NCI-H1092 (cell line): ENCODE results near the gene NFATC2.

ENCODE experiments used
- DNase-seq: peaks from one replicate; lab custom pipeline; 2025; lab: John Stamatoyannopoulos, UW

NFATC2 gene

DNA sequence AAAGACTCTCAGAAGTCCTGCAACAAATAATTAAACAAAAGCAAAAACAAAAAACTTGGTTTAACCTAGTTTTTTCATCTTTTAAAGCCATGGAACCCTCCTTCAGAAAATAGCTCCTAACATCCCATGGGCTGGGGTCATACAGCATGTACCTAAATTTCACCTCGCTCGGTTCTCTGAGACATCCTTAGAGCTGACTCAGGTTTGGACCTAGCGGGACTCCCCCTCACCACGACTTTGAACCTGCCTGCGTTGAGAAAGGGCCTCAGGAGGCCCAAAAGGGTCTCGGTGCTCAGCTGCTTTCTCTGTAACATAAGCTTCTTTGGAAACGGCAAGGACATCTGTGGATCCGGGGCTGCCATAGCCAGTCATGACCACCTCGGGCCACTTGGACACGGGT lies 112.8 kb downstream of the NFATC2 start:
- DNase-seq, result no peak

DNA sequence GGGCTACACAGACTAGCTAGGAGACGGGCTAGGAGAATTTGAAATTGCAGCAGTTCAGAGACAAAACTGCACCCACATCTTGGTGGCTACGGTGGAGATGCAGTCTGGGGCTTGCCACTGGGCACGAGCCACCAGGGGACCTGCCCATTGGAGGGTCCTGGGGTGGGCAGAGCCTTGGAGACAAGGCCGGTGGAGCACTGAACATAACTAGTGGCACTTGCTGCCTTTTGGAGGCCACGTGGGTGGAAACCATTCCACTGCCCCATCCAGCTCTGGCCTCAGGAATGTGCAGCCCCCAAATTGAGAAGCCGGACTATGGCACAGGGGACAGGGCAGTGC lies 113.4 kb downstream of the NFATC2 start:
- DNase-seq, result no peak

DNA sequence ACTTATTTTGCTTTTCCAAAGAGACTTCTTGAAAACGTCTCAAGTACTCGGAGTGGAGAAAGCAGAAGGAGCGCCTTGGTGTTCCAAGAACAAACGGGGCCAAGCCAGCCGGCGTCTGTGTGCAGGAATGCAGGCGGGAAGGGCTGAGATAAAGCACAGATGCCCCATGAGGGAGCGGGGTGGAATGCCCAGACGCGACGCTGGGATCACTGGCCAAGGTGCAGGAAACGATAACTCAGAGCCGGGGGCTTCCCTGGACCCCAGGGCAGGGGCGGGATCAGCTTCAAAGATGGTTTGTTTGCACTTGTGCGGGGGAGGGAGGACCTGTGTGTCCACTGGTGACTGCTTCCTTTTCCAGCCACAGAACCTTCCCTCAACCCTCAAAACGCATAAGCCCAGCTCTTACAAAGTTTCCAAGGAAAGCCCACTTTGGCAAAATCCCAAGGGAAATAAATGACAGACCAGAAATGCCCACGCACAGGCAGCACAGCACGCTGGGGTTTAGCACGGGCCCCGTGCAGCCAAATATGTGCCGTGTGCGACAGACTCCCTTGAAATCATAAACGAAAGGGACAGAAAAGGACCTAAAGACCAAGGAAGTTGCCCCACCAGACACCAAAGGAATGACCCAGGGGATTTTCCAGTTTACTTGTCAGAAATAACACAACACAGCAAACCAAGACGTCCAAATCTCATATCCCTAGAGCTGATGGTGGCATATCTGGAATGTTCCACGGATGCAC lies 113.9 kb downstream of the NFATC2 start:
- no peak for DNase-seq

DNA sequence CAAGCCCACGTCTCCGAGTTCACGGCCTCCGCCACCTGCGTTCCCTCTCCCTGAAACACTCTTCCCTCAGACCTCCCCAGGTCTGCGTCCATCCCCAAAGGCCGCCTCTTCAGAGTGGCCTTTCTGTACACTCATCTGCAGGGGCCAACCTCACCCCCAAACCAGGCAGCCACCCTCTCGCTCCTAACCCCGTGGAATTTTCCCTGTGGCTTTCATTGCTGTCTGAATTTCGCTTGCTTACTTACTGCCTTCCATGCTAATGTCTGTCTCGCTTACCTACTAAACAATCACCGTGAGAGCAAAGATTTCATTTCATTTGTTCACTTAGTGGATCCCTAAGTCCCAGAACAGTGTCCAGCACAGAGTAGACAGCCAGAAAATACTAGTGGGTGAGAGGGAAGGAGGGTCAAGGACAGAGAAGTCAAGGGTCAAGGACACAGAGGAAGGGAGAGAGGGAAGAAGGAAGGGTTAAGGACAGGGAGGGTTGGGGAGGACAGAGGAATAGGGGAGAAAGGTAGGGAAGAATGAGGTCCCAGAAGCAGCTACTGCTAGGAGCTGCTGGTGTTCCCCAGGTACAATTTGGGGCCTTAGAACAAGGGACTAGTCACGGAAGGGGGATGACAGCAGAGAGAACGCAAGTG lies 114.7 kb downstream of the NFATC2 start:
- no peak for DNase-seq

DNA sequence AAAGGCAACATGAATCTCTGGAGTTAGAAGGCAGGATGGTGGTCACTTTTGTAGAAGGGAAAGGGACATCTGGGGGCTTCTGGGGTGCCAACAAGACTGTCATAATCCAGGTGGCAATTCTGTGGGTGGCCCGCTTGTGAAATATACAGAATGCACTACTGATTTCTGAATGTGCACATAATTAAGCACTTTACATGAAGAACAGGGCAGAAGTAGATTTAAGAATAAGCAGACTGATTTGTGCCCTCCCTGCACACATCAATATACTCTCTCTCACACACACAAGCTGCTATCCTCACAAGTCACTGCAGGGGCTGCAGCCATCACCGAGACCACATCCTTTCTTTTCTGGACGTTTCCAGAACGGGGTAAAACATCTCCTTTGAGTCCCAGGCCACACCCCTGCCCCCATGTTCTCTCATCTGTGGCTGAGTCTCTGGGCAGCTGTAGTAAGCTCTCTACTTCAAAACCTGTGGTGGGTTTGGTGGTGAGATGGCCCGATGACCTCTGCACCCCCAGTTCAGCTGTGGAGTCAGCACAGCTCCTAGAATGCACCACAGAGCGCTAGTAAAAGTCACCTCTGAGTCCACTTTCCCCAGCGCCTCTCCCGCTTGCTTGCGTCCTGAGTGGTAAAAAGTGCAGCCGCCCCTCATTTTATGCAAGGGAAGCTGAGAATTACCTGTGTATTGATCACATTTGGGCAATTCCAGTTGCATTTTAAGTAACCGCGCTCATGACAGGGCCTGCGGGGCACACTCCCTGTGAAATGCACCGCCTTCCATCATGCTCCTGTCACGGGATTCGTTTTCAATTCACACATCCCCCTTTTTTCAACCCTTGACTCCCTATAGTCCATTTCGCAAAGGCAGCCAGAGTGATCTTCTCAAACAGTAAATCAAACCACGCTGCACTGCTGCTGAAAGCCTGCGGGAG lies 115.5 kb downstream of the NFATC2 start:
- no peak for DNase-seq

DNA sequence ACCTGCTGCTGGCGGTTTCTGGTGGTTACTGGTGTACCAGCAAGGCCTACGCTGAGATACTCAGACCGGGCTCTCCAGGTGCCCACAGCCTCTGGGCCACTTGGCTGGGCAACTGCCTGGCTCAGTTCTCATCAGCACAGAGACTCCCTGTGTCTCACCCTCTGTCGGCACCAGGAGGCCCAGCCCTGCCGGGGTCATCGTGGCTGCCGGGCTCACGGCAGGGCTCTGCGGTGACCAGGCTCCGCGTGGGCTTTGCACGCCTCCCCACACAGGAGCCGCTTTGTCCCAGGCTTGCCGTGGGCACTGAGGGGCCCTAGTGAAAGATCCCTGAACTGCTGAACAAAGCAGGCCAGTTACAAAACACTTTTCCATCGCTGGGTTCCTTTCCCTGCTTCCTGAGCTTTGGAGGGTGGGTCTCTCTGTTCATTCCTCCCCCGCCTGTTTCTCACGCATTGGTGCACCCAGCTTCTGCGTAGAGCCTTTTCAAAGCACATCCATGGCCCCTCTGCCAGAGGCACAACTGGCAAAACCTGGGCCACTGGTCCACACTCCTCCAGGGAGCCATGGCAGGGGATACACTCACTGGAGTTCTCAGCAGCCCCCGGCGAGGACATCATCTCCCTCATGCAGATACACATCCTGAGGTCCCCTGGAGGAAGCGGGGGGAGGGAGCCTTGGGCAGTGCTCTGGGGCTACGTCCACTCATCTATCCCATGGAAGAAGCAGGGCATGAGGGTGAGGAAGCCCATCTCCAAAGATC lies 117.0 kb downstream of the NFATC2 start:
- no peak for DNase-seq

DNA sequence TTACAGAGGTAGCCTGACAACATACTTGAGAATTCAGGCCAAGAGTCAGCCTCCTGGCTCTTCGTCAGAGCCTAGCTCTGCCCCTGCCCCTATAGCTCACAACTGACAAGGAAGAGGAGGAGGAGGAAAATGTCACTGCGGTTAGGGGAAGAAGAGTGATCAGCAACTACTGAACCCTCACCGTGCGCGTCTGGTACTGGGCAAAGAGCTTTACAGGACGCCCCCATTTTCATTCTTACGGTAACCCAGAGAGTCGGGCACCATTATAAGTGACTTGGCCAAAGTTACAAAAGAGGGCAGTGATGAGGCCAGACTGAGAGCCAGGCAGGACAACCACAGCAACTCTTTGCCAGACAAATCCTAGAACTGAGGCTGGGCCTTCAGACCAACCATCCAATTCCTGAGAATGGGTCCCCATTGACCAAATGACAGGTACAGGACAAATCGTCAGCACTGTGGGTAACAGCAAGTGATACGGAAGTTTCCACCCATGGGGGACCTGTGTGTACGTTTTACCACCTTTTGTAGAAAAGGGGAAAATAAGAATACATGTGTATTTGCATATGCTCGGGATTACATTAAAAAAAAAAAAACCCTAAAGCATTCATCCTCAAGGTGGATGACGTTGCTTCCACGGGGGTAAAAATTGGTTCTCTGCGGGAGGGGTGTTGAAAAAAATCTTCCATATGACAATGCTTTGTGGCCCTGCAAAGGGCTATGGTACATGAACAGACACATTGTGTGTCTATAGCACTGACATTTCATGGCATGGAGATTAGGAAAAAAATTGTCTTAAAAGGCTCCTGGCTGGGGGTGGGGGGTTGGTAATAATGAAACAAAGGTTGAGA lies 118.0 kb downstream of the NFATC2 start:
- no peak for DNase-seq

DNA sequence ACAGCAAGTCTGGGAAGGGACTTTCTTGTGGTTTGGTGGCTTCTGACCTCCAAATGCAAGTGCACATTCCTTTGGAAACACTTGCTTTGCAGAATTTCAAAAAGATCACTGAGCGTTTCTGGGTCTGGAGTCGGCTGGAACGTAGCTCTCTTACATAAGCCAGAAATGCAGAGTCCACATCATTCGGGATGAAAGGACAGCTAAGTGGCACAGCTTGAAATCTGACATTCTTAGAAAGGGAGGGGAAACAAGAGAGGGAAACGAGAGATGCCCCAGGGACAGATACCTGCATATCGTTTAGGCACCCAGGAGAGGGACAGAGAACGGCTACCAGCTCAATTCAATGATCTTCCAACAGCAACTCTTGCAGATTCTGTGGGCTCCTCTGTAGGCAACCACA lies 118.7 kb downstream of the NFATC2 start:
- no peak for DNase-seq

DNA sequence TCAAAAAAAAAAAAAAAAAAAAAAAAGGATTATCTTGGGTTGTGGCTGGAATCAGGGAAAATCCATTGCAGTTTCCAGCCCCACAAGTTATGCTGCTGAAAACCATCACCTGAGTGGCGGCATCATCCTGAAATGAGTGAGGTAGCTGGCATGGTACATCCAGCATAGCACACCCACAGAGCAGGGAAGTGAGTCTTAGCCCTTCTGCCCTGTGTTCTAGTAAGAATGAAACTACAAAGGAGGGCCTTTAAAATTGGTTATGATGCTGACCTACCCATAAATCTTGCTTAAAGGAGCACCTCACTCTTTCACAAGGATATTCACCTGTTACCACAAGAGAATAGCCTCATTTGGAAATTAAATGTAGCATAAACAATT lies 119.2 kb downstream of the NFATC2 start:
- DNase-seq, result no peak

DNA sequence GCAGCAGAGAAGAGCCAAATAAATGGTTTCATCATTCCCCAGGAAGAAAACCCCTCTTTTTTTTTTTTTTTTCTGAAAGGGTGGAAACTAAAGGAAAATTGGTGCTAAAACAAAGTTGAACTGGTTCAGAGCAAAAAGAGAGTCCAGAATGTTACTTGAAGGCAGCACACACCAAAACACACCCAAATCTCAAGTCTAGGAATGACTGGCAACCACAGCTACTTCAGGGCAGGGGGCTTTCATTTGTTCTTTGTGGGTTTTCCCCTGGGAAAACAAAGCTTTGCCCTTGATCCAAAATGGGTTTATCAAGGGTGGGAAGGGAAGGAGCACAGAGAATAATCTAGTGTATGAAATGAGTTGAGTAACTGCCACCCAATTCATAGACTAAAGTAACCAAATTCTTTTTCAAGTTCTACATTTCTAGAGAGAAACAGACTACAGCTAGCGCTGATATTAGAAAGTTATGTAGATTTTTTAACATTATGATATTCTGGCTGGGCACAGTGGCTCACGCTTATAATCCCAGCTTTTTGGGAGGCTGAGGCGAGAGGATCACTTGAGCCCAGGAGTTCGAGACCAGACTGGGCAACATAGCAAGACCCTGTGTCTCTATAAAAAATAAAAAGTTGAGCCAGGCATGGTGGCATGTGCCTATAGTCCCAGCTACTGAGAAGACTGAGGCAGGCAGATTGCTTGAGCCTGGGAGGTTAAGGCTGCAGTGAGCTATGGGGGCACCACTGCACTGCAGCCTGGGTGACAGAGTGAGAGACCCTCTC lies 119.8 kb downstream of the NFATC2 start:
- no peak for DNase-seq

DNA sequence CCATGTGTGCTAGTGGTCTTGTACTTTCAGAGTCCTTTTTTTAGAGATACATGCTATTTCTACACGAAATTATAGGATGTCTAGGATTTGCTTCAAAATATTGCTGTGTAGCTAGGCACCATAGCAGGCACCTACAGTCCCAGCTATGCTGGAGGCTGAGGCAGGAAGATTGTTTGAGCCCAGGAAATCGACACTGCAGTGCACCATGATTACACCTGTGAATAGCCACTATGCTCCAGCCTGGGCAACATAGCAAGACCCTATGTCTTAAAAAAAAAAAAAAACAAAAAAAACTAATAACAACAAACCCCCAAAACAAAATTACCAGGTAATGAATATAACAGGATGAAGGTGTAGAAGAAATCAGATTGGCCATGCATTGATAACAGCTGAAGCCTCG lies 121.7 kb downstream of the NFATC2 start:
- DNase-seq, result no peak

DNA sequence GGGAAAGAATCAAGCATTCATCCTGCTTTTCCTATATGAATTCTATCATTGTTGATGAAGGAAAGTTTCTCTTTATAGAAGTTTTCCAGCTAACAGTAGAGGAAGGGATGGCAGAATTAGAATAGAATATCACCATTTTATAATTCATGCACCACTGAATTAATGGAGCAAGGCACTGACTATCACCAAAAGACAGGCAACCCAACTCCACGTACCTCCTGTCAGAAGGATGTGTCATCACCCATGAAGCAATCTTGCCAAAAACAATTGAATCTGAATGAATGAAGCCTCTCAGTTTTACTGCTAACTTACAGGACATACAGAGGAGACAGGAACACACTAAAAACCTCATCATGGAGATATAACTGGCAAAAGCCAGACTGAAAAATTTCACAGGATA lies 122.4 kb downstream of the NFATC2 start:
- no peak for DNase-seq

DNA sequence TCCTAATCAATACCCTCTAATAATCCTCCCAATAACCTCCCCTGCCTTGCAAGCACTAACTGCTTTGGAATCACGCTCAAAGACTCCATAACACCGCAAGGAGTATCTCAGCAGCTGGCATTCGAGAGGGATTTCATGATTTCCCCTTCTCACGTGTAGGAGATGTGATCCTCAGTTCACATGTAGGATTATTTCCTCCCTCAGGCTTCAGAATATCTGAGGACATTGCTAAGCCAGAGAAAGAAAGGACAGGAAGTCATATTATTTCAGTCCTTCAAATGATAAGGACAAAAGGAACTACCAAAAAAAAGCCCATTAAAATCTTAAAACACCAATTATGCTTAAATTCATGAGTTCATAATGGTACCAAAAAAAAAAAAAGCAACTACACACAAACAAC lies 122.9 kb downstream of the NFATC2 start:
- DNase-seq, result no peak

DNA sequence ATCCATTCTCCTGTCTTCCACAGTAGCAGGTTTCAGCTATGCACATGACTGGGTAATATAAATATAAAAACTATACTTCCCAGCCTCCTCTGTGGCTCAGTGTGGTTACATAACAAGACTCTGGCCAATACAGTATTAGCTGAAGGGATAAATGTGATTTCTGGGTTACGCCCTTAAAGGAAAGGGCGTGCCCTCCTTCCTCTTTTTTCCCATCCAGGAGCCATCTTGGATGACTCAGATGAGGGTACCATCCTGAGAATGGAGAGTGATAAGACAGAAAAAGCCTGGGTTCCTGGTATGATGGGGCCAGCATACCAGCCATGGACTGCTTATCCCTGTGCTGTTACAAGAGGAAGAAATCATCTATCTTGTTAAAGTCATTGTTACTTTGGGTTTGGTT lies 123.3 kb downstream of the NFATC2 start:
- no peak for DNase-seq

DNA sequence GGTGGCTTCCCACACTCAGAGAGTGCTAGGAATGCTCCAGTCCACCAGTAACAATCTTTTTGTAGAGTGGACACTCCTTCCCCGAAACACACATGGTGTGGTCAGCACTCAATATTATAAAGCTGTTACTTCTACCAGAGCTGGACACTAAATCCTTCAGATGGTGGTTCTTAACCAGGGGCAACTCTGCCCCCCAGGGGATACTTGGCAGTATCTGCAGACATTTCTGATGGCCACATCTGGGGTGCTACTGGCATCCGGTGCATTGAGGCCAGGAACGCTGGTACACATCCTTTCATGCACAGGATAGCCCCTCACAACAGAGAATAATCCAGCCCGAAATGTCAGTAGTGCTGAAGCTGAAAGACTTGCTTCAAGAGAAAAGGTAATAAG lies 124.4 kb downstream of the NFATC2 start:
- no peak for DNase-seq

DNA sequence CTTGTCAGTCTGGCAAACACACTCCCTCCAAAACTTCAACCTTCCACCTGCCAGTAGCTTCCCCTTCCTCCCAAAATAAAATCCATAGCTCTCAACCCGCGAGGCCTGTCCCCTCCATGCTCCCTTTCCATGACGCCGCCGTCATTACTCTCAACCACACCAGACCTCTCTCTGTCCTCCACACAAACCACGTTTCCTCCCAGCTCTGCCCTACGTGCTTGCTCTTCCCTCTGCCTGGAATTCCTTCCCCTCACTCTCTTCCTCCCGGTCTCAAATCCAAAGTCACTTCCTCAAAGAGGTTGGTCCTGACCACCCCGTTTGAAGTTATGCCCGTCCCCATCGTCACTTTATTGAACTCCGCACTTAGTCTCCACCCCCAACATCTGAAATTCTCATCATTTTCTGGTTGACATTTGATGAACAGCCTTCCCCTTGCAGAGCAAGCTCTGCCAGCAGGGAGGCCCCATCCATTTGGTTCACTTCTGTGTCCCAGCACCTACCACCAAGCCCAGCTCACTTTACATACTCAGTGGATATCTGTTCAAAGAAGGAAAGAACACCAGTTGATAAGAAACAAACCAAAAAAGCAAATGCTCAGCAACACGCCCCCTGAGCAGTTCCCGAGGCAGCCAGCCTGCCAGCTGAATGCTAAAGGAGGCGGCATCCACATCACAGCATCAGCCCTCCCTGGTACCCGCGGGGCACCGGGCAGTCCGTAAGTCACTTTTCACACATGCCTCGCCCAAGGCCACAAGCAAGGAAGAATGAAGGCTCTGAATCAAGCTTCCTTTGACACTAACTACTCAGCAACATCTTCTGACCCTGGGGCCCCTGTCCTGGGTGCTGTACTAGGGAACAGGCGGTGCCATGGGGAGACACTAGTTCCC lies 125.0 kb downstream of the NFATC2 start:
- DNase-seq, result no peak

DNA sequence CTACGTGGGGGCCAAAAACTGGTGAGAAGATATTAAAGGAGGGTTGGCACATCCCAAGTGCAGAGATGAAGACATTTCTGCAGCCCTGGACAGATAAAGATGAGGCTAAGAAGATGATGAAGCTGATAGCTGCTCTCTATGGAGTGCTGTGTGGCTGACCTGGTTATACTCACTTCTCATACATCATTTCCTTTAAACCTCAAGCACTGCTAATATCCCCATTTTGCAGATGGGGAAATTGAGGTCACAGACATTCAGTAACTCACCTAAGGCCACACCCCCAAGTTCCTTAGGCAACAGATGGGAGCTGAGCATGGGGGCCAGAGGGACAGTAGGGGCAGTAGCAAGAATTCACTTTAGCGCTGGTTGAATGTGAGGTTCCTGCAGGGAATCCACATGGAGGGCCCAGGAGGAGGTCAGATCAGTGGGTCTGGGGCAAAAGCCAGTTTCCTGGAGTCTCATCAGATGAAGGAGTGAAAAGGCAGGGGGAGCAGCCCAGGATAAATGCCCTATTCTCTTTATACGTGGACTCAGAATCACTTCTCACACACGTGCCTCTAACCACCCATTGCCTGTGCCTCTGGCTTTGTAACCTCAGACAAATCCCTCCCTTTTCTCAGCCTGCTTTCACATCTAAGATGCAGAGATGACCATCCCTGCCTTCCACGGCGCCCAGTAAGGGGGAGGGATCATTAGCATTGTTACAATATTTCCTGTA lies 125.8 kb downstream of the NFATC2 start:
- DNase-seq, result no peak

DNA sequence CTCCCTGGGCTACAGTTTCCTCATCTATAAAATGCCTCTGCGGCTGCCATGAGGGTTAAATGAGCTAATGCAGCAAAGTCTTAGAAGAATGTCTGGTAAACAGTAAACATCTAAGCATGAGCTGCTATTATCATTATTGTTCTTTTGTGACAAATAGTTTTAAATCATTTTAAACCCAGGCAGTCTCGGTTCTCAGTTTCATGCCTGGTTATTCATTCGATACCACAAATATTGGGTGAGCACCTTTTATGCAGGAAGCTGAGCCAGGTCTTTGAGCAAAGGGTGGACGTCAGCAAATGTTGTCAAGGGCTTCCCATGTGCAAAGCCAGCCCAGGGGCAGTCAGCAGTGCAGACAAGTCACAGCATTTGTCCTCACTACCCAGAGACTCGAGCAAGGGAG lies 128.7 kb downstream of the NFATC2 start:
- DNase-seq, result no peak

DNA sequence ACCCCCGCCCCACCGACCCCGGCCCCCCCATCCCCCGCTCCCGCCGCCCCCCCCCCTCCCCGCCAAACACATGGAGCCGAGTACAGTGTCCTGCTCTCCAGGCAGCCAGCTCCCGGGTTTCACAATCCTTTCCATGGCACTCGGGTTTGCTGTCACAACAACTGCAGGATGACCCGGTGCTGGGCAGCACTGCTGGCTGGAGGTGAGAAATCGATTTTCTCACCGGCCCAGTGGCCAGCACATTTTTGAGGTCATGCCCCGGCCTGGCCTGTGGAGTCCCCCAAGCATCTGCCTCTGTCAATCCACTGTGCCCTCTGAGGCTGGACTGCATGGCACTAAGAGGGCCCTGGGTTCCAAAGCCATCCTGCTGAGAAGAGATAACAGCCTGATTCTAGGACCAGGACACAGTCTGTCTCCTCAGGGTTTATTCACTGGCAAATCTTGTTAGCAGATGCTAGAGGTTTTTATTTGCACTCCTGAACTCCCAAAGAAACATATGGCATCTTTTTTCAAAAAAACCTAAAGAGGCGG lies 129.5 kb downstream of the NFATC2 start:
- DNase-seq, result no peak
